Tibial artery (tissue), 4 donors: Measurements from ENCODE around the gene SEC22A.

Source experiments
- DNase-seq, 2 donors: peaks; one replicate each; pipeline ENCODE4 v3.0.0-alpha.2; 2019
- H3K27ac ChIP-seq, 2 donors: fragments of 200-600 bp; sonication (generic) in 1 of 2; 1 replicate in 1 of 2; 2 replicates in 1 of 2; pipeline ENCODE4 v1.5.1; 2018 to 2019; ENCODE audit warnings: mild to moderate bottlenecking in 1 of 2
- H3K27me3 ChIP-seq, 2 donors: fragments of 200-600 bp; sonication (generic) in 1 of 2; one replicate each; pipeline versions ENCODE4 v1.5.1 to v1.6.0; 2016 to 2019
- H3K36me3 ChIP-seq, 3 donors: fragments of 200-600 bp; sonication (generic) in 2 of 3; one replicate each; pipeline ENCODE4 v1.5.1; 2016 to 2019; ENCODE audit warnings: mild to moderate bottlenecking in 2 of 3
- H3K4me1 ChIP-seq, 4 donors: fragments of 200-600 bp; sonication (generic) in 2 of 4; 1 replicate in 3 of 4; 2 replicates in 1 of 4; pipeline ENCODE4 v1.5.1; 2016 to 2019
- H3K4me3 ChIP-seq, 2 donors: fragments of 200-600 bp; sonication (generic) in 1 of 2; 1 replicate in 1 of 2; 2 replicates in 1 of 2; pipeline ENCODE4 v1.5.1; 2018 to 2019; ENCODE audit warnings: mild to moderate bottlenecking in 2 of 2
- H3K9me3 ChIP-seq, 3 donors: fragments of 200-600 bp; sonication (generic) in 1 of 3; one replicate each; pipeline ENCODE4 v1.5.1; 2016 to 2019
- CTCF ChIP-seq, 2 experiments: fragments of 200-600 bp in 1 of 2; fragments of 450-650 bp in 1 of 2; IDR thresholded peaks; one replicate each; pipeline ENCODE4 v1.5.1; 2017 to 2019; ENCODE audit warnings: antibody characterized with exemption in 2 of 2, mild to moderate bottlenecking in 1 of 2, moderate library complexity in 1 of 2
- intact Hi-C: fragments of 100-400 bp; cut with DNase I; formaldehyde crosslinking; loops from one replicate; pipeline ENCODE4 v1.15.0; 2023; ENCODE audit warnings: low total_unique reads

The SEC22A gene

DNA sequence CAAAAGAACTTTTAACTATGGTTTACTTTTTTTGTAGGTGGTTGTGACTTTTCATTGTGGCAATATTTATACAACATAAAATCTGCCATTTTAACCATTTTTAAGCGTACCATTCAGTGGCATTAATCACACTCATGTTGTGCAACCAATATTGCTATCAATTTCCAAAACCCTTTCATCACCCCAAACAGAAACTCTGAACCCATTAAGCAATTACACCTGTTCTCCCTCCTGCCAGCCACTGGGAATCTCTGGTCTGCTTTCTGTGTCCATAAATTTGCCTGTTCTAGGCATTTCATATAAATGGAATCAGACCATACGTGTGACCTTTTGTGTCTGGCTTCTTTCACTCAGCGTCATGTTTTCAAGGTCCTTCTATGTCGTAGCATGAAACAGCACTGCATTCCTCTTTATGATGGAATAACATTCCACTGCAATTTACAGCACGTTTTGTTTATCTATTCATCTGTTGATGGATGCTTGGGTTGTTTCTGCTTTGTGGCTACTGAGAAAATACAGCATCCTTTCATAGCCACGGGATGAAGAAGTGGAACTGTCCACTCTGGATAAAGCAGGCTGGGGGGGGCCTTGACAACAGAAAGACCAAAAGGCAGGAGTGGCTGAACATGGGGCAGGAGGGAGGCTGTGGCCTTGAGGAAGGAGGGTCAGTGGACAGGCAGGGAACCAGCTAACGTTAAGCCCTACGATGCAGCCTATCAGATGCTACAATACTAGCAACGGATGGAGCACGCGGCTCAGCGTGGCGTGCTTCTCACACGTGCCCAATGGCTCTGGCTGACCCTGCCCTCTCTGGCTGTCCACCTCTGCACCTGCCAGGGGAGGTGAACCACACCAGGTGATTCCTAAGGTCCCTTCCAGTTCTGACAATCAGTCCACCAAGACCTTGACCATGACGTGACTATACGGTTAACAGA lies 110.9 kb downstream of the SEC22A start:
- Histone ChIP-seq H3K36me3 (peaks cover 28 to 81% (median 31%) of the 10 kb centered on the region in 3 donors), H3K9me3 (no peaks in the 10 kb centered on the region), H3K27me3 (no peaks in the 10 kb centered on the region), H3K27ac (no peak overlapping the region), H3K4me1 (peaks cover 0 to 23% (median 3%) of the 10 kb centered on the region in 4 donors), H3K4me3 (no peak overlapping the region)
- intact Hi-C loops: no loop called here
- TF ChIP-seq CTCF (IDR thresholded peaks at IDR 0.05): no peak
- no peak for DNase-seq

- DNase-seq: no peak
- peak overlapping the region in 1 of 2 donors; percentile 8 for H3K27ac ChIP-seq
- H3K4me1 ChIP-seq: peaks cover 0 to 23% (median 3%) of the 10 kb centered on the region in 4 donors
- TF ChIP-seq CTCF (IDR thresholded peaks at IDR 0.05): no peak
- intact Hi-C loops: no loop called here
- H3K36me3 ChIP-seq: peaks cover 33 to 91% (median 44%) of the 10 kb centered on the region in 3 donors
- H3K9me3 ChIP-seq: no peaks in the 10 kb centered on the region
- no peaks in the 10 kb centered on the region for H3K27me3 ChIP-seq
- no peak overlapping the region for H3K4me3 ChIP-seq
Measured at GRCh38 chr3:123313889-123314288, 112.1 kb downstream of the SEC22A start.

- H3K4me3 ChIP-seq: no peak overlapping the region
- peak overlapping the region in 1 of 2 donors; percentile 32 for H3K27ac ChIP-seq
- DNase-seq: no peak
- H3K27me3 ChIP-seq: no peaks in the 10 kb centered on the region
- TF ChIP-seq CTCF (IDR thresholded peaks at IDR 0.05): no peak
- intact Hi-C loops: no loop called here
- peaks cover 0 to 23% (median 3%) of the 10 kb centered on the region in 4 donors for H3K4me1 ChIP-seq
- peaks cover 37 to 90% (median 50%) of the 10 kb centered on the region in 3 donors for H3K36me3 ChIP-seq
- no peaks in the 10 kb centered on the region for H3K9me3 ChIP-seq
Measured at GRCh38 chr3:123314359-123315270, 112.9 kb downstream of the SEC22A start.

DNA sequence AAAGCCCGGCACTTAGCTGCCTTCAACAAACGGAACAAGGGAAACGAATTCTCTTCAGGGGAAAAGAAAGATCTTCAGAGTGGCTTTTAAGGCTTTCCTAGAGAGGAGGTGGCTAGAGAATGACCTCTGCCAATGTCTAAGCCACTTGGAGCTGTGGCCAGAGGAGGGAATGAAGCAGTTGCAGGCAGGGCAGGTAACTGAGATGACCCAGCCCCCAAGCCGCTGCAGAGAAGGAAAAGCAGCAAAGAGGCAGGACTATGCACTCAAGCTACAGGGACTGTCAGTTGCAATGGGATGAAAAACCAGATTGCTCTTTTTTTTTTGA lies 113.5 kb downstream of the SEC22A start:
- DNase-seq: no peak
- Histone ChIP-seq H3K9me3 (no peaks in the 10 kb centered on the region), H3K36me3 (peaks cover 38 to 90% (median 55%) of the 10 kb centered on the region in 3 donors), H3K27me3 (no peaks in the 10 kb centered on the region), H3K27ac (peak overlapping the region in 1 of 2 donors; percentile 32), H3K4me3 (no peak overlapping the region), H3K4me1 (peaks cover 0 to 23% (median 3%) of the 10 kb centered on the region in 4 donors)
- intact Hi-C loops: no loop called here
- TF ChIP-seq CTCF (IDR thresholded peaks at IDR 0.05): no peak

- Histone ChIP-seq H3K4me1 (peaks cover 0 to 26% (median 3%) of the 10 kb centered on the region in 4 donors), H3K9me3 (no peaks in the 10 kb centered on the region), H3K27me3 (no peaks in the 10 kb centered on the region), H3K4me3 (no peak overlapping the region), H3K36me3 (peaks cover 46 to 97% (median 75%) of the 10 kb centered on the region in 3 donors), H3K27ac (no peak overlapping the region)
- intact Hi-C loops: no loop called here
- peak in 1 of 2 donors; percentile 12 for DNase-seq
- no peak for TF ChIP-seq CTCF (IDR thresholded peaks at IDR 0.05)
Measured at GRCh38 chr3:123317716-123318115, 116.0 kb downstream of the SEC22A start.
